NCI-H1694 (cell line): ENCODE data around the gene INPP5A.
"Not testable (repeated sequence)": the region's sequence is repeated elsewhere in the genome, so short reads cannot be mapped to it uniquely, and the experiment has no call there.

Experiments
- DNase-seq: peaks from one replicate; lab custom pipeline; 2025; lab: John Stamatoyannopoulos, UW

INPP5A gene

DNA sequence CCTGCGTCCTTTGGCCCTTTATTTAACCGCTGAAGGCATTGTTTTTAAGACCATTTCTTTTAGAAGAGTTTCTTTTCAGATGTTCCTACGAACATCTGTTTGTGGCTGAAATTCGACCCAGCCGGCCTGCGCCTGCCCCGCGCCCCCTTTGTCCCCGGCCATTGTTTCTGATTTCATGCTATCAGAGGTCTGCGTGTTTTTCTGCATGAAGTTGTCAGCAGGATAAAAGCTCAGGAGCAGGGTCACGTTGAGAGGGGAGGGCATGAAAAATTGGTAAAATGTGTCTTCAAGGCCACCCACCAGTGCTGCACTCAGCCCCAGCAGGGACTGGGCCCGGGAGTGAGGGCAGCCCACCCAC is 205.2 kb downstream of the INPP5A start:
- no peak for DNase-seq

DNA sequence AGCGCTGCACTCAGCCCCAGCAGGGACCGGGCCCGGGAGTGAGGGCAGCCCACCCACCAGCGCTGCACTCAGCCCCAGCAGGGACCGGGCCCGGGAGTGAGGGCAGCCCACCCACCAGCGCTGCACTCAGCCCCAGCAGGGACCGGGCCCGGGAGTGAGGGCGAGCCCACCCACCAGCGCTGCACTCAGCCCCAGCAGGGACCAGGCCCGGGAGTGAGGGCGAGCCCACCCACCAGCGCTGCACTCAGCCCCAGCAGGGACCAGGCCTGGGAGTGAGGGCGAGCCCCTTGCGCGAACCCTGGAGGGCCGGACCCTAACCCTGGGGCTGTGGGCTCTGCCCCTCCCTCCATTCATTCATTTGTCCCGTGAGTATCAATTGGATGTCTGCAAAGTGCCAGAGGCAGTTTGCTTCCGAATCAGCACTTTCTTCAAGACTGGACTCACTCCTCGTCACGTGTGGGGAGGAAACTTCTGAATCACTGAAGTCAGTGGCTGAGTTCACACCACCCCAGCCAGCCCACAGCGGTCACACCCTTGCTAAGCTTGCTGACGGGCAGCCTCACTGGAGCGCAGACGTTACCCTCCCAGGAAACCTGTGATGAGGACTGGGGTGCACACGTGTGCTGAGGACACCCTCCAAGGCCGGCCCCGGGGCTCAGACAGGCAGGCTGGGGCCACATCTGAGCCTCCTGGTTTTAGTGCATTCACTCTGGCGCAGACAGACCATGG is 205.8 kb downstream of the INPP5A start:
- DNase-seq: not testable (repeated sequence)

DNA sequence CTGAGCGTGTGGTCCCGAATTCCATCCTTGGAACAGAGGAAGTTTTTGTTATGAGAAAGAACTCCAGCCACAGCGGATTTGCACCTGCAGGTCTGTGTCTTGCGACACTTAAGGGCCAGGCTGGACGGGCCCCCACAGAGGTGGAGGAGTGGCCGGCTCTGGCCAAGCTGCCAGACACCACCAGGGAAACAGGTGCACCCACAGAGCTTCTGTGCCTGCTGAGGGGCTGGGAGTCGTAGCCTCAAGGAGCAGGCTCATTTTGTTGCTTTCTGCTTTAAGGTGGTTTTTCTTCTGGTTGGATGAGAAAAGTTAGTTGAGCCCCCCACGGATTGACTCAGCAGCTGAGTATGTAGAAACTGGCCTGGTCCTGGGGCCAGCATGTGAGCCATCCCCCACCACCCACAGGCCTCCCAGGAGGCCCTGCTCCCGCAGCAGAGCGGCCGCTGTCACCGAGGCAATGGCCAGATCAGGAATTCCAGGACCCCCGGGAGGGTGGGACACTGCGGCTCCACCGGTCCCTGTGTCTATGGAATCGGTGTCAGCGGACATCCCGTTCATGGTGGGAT is 206.4 kb downstream of the INPP5A start:
- DNase-seq: no peak

DNA sequence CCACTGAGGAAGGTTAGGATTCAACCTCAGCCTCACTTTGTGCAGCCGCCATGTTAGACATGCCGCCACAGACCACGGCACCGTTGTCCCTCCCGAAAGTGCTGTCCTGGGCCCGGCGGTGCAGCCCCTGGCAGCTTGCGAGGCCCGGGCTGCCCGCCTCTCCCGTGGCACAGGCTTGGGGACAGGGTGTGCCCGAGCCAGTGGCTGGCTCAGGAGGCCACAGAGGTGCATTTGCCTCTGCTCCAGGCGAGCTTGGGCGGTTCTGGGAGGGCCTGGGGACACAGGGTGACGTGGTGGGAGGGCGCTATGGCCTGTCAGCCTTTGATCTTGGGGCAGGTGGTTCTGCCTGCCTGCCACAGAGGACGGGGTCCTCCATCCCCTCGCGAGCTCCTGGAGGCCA is 207.3 kb downstream of the INPP5A start:
- DNase-seq: no peak

DNA sequence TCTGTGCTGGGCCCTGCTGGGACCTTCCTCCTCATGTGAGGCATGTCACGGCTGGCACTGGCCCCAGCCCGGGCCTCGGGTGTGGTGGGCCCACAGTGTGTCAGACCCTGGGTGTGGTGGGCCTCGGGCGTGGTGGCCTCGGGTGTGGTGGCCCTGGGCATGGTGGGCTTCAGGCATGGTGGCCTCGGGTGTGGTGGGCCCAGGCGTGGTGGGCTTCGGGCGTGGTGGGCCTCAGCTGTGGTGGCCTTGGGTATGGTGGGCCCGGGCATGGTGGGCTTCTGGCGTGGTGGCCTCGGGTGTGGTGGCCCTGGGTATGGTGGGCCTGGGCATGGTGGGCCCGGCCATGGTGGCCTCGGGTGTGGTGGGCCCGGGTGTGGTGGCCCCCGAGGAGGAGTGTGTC is 207.9 kb downstream of the INPP5A start:
- no peak for DNase-seq

DNA sequence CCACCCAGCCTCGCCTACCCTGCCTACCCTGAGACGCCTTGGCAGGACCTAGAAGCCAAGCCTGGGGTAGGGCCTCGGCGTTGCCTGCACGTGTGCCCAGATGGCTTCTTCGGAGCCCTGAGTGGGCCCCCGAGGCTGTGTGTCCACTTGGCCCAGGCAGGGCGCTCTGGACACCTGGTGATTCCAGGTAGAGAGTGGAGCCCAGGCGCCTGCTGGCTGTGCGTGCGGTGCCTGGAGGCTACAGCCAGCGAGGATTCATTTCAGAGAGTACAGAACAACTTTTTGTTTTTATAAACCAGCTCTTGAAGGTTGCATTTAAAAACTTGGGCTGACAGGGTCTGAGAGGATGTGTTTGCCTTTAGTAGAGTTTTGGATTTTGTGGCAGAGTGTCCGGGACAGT is 208.4 kb downstream of the INPP5A start:
- DNase-seq: no peak

DNA sequence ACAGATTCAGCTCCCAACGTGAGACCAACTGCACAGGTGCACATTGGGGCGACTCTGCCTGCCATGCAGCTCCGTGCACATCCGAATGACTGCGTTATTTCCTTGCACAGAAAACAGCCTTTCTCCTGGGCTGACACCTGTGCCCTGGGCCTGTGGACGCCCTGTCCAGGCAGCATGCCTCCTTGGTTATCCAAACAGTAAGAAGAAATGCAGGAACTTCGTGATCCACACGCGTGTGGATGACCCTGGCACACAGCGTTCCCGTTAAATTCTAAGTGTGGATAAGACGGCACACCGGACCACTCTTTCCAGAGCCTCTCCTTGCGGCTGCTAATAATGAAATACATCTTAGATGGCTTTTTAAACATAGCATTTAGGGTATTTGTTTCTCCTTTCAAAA is 208.8 kb downstream of the INPP5A start:
- DNase-seq: no peak

DNA sequence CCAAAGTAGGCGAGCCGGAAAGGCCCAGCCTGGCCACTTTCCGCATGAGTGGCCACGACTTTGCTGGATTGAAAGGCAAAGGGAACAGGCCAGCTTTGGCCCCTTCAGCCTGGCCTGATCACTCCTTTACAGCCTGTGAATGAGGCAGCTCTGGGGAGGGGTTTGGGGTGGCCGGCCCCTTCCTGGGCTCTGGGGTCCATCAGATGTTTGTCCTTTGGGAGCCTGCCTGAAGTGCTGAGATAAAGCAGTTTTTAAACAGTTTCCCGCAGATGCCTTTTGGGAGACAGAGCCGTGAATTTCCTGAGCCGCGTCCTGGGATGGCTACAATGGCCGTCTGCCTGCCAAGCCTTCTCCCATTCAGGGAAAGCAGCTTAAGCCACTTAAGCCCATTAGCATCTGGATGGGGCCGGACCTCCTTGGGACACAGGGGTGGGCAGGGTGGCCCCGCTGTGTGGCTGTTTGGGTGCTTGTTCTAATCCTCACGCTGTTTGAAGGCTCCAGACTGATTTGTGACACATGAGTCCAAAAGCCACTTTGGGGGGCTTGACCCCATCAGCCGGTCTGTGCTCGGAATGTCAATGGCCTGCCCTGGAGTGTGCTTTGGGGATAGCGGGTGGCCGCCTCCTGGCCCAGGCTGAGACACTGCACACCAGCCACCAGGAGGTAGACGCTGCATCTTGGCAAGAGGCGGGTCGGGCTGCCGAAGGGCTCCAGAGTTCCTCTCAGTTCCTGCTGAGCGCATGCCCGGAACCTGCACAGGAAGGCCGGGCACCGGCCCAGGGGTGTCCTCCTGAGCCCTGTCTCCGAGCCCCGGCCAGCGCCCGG is 209.4 kb downstream of the INPP5A start:
- DNase-seq: no peak

DNA sequence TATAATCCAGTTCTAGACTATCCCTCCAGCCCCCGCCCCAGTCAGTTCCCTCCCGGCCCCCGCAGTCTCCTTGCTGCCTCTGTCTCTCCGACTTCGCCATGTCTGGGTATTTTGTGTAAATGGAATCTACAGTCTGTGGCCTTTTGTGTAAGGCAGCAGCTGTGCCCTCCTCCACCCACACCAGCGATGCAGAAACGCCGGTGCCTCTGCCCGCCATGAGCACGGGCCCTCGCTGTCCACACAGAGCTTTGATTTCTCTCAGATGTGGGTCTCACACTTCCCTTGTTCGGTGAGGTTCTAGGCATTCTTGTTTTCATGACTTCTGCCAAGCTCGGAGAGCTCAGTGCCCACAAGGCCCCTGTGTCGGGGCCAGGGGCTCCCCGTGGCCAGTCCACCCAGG is 210.5 kb downstream of the INPP5A start:
- no peak for DNase-seq

DNA sequence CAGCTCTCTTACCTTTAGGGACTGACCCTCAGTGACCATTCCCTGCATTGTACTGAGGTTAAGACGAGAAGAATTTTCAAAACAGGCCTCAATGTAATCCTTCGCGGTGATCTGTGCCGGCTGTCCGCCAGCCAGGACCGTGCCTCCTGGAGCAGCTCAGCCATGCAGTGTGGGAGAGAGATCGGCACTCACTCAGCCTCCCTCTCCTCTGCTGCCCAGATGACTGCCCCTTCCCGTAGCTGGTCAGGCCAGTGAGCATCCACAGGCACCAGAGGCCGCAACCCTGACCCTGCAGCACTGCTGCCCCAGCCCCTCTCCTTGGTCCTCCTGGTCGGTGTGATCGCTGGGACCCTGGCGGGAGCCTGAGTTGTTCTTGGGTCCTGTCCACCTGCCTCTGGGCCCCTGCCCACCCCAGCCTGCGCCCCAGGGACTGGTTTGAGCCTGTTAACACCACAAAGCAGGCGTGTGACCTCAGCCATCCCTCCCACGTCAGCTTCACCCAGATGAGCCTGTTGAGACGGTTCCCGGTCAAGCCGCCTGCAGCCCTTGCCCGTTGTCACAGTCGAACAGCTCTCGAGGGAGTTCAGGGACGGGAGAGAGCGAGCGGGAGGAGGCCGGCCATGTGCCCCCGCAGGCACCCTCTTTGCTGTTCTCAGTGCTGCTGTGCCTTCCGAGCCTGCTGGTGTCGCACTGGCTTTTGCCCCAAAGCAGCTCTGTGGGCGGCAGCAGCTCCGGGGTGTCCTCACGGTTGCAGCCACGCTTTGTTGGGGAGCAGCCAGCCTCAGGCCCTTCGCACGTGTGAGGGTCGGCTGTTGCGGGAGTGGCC is 211.2 kb downstream of the INPP5A start:
- no peak for DNase-seq

DNA sequence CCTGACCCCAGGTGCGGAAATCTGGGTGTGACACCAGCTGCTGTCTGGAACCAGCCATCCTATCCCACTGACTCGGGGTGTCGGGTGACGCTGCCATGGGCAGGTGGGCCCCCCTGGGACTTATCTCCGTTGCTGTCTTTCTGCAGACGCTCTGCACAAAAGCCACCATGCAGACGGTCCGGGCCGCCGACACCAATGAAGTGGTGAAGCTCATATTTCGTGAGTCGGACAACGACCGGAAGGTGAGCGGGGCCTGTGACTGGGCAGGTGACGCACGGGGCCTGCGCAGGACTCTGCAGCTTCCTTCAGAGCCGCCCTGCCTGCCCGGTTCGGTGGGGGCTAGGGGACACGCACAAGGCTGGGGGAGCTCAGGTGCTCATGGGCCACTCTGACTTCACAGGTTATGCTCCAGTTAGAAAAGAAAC is 211.8 kb downstream of the INPP5A start:
- DNase-seq: no peak

DNA sequence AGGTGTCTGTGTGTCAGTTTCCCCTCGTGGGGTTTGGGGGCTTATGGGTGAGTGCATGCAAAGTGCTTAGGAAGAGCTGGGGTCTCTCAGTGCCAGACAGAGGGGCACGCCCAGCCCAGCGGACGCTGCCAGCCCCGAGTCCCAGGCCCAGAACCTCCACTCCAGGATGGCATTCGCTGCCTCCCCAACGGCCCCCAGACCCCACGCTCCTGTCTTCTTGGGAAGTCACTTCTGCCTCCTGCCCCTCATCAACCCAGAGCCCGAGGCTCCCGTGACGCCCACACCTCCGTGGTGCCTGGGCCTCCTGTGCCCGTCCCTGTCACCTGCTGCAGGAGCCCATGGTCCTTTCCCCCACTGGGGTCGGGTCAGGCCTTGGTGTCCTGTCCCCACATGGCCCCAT is 213.3 kb downstream of the INPP5A start:
- no peak for DNase-seq

DNA sequence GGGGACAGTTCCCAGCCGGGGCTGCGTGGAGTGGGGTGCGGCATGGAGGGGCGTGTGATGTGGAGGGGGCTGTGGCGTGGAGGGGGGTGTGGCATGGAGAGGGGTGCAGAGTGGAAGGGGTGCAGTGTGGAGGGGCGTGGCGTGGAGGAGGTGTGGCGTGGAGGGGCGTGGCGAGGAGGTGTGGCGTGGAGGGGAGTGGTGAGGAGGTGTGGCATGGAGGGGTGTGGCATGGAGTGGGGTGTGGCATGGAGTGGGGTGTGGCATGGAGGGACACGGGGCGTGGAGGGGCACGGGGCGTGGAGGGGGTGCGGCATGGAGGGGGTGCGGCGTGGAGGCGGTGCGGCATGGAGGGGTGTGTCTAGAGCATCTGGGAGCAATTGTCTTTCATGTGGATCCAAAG is 214.8 kb downstream of the INPP5A start:
- DNase-seq: no peak

DNA sequence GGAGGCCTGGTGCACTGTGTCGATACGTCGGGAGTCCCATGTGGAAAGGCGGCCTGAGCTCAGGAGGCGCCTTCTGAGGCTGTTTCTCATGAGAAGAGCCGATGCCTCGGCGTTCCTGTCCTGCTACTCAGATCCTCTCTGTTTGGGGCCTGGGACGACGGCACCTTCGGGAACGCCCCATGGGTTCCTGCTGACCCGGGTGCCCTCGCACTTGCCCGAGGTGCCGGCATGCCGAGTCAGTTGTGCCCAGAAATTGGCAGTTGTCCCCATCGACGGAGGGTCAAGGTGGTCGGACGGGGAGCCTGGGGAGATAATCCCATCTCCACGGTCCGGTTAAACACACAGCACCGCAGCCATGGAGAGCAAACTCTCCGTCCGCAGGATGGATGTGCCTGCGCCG is 215.4 kb downstream of the INPP5A start:
- no peak for DNase-seq

DNA sequence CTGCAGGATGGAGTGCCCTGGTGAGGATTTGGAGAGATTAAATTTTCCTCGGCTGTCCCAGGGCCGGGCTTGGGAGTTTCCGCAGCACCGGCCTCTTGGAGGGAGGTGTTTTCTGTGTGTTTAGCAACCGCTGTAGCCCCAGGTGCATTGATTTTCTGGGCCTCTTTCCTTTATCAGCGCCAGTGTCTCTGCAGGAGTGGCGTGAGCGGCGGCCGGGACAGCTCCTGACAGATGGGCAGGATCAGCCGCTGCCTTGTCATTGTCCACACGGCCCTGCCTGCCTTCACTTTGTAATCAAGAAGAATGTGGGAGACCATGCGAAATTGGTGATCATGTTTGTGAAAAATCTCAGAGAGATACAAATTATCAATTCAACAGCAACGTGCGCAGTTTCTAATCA is 216.0 kb downstream of the INPP5A start:
- no peak for DNase-seq

DNA sequence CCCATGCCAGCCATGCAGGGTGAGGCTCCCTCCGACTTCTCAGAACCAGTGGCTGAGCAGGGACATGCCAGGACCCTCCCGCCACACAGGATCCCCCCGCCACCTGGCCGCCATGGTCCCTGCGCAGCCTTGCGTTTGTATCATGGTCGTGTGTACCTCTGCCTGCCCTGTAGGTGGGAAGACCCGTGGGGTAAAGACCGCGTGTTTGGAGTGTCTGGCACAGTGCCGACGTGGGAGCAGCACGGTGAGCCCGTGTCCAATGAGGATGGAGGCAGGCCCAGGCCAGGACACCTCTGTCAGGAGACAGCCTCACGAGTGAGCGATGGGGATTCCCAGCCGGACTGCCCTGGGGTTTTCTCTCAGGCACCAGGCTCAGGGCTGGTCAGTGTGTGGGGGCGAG is 216.5 kb downstream of the INPP5A start:
- no peak for DNase-seq

DNA sequence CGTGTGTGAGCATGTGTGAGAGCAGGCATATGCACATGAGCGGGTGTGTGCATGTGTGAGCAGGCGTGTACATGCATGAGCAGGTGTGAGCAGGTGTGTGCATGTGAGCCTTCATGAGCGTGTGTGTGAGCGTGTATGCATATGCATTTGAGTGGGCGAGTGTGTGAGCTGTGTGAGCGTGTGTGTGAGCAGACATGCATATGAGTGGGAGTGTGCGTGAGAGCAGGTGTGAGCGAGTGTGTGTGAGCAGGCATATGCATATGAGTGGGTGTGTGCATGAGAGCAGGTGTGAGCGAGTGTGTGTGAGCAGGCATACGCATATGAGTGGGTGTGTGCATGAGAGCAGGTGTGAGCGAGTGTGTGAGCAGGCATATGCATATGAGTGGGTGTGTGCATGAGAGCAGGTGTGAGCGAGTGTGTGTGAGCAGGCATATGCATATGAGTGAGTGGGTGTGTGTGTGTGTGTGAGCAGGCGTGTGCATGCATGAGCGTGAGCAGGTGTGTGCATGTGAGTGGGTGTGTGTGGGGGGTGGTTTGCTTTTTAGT is 217.7 kb downstream of the INPP5A start:
- no peak for DNase-seq

DNA sequence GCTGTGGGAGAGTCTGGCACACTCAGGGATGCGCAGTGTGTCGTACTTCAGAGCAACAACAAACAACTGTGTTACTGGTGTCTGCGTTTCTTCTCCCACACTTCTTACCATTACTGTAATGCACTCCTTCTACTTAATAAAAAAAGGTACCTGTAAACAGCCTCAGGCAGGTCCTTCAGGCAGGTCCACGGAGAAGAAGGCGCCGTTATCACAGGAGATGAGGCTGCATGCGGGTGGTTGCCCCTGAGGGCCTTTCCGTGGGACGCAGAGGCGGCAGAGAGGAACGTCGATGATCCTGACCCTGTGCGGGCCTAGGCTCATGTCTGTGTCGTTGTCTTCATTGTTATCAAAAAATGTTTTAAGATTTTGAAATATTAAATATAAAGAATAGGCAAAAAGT is 219.0 kb downstream of the INPP5A start:
- DNase-seq: no peak

DNA sequence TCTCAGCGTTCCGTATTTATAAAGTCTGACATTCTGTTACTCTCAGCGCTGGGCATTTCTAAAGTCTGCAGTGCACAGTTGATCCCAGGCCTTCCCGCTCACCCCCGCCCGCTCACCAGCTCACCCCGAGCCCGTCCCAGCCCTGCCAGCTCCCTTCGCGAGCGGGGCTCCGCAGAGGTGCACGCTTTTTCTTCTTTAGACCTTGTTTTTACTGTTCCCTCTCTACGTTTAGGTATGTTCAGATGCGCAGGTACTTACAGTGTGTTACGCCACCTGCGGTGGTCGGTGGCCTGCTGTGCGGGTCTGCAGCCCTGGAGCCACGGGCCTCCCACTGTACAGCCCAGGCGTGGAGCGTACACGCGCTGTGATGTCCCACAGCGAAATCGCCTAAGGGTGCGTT is 219.6 kb downstream of the INPP5A start:
- no peak for DNase-seq

DNA sequence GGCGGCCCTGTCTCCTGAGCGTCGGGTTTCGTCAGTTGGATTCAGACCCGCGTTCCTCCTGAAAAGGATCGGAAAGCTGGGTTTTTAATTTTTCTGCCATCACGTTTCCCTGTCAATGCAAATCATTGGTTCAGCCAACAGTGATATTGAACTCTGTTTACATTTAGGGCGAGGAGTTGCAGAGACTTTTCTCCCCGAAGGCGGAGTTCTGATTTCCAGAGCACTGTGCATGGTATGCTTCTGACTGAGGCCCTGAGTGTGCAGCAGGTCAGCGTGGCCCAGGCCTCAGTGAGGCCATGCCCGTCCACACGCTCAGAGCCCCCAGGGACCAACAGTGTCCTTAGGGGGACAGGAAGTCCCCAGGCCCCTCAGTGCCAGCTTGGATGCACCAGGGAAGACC is 221.3 kb downstream of the INPP5A start:
- DNase-seq: no peak

DNA sequence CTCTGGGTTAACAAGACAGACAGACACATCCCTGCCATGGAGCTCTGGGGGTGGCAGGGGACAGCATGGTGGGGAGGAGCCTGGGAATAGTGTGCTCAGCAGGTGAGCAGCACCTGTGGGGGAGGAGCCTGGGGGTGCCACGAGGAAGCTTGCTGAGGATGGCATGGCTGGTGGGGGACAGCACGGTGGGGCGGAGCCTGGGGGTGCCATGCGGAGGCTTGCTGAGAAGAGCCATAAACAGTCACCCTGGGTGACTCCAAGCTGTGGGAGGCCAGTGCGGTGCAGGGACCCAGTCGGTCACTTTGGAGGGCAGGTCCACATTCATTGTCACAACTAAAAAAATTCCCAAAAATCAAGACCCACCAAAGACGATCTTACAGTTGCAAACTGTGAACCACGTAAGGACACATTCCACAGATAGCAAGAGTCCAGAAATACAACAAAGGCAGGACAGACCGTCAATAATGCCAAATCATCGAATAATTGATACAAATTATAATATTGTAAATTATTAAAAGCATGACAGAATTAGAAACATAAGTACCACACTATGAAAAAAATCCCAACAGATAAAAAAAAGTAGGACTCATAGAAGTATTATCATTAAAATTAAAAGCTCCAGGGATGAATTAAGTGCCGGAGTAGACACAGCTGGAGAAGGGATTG is 223.9 kb downstream of the INPP5A start:
- no peak for DNase-seq

DNA sequence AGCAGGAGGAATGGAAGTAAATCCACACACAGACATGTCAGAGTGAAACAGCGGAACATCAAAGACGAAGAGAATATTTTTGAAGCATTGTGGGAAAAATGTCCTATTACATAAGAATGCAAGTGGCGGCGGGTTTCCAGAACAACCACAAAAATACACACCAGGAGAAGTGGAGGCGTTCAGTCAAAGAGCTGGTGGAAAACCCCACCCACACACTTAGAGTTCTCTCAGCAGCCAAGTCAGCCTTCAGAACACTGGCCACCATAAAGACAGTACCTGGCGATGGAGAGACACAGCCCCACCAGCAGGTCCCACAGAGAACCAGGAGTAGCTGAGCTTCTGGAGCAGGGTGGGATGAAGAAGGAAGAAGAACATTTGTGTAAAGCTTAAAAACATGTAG is 224.7 kb downstream of the INPP5A start:
- no peak for DNase-seq
